ENCODE data around the gene PLCB2.

The PLCB2 gene

GRCh38 chr15:40340740-40341400, 33.1 kb upstream of the PLCB2 start, which contains the start of gene CCDC9B:
CCDC9B (minus strand) TSS chr15:40340939; CDS start chr15:40340819, 120 bp downstream.
- Histone ChIP-seq H3K4me3 (ENCODE audit: low read depth, low read length) (peak within 1 kb of the TSS; percentile 15), H3K27ac (ENCODE audit: extremely low read depth, low read depth, low read length) (peak within 1 kb of the TSS; percentile 84), H3K36me3 (ENCODE audit: control insufficient read depth in 2 of 2, insufficient read depth in 1 of 2, low read length in 2 of 2) (no peaks in the 10 kb centered on the region), H3K9me3 (ENCODE audit: control insufficient read depth, insufficient read depth, low read depth, low read length) (no peaks in the 10 kb centered on the region), H3K4me1 (ENCODE audit: control insufficient read depth, insufficient read depth, low read length) (peaks cover 10% of the 10 kb centered on the region)
- ChIA-PET POLR2A (interaction anchor here (0.9 to 1.5 kb wide), 3 partner anchors 9 to 26 kb away, joined by 3 to 5 read pairs (median 3); no protein-coding TSS in a partner anchor), CTCF (interaction anchor here (0.6 to 7.1 kb wide), 11 partner anchors 11 to 1650 kb away, joined by 3 to 82 read pairs (median 8); partner anchors contain the start of gene INAFM2)
- TF ChIP-seq ZNF391 (tag by site-specific recombination; IDR thresholded peaks at IDR 0.05; ENCODE audit: borderline replicate concordance, low read depth) = no peak
- peak; percentile 31; the same call in 1 of the 2 replicates for TF ChIP-seq INSM2 (tag by site-specific recombination; IDR thresholded peaks at IDR 0.05)
- no peak for TF ChIP-seq AEBP2 (tag by site-specific recombination; IDR thresholded peaks at IDR 0.05; ENCODE audit: borderline replicate concordance)
- TF ChIP-seq ZFP37 (tag by site-specific recombination; IDR thresholded peaks at IDR 0.05) = no peak
- no peak for TF ChIP-seq ZNF747 (tag by site-specific recombination; IDR thresholded peaks at IDR 0.05)
- peak; percentile 43; the same call in 1 of the 2 replicates for TF ChIP-seq IKZF3 (tag by site-specific recombination; IDR thresholded peaks at IDR 0.05)
- peak; percentile 85 for TF ChIP-seq ZNF600 (tag by site-specific recombination; IDR thresholded peaks at IDR 0.05)
- no peak for TF ChIP-seq ZNF549 (tag by site-specific recombination; IDR thresholded peaks at IDR 0.05)
- TF ChIP-seq PATZ1 (tag by site-specific recombination; IDR thresholded peaks at IDR 0.05) = peak; percentile 49; the same call in 1 of the 2 replicates
- TF ChIP-seq ZNF76 (tag by site-specific recombination; IDR thresholded peaks at IDR 0.05; ENCODE audit: borderline replicate concordance, low read depth) = no peak
- no peak for TF ChIP-seq ZNF16 (tag by site-specific recombination; IDR thresholded peaks at IDR 0.05; ENCODE audit: low read depth)
- peak; percentile 20; the same call in 1 of the 2 replicates for TF ChIP-seq WT1 (tag by site-specific recombination; IDR thresholded peaks at IDR 0.05)
- TF ChIP-seq ZNF843 (tag by site-specific recombination; IDR thresholded peaks at IDR 0.05) = no peak
- no peak for TF ChIP-seq ZNF529 (tag by site-specific recombination; IDR thresholded peaks at IDR 0.05; ENCODE audit: insufficient replicate concordance)
- TF ChIP-seq ZNF114 (tag by site-specific recombination; IDR thresholded peaks at IDR 0.05) = no peak
- TF ChIP-seq ZNF433 (tag by site-specific recombination; IDR thresholded peaks at IDR 0.05; ENCODE audit: low read depth) = no peak
- TF ChIP-seq ZNF645 (tag by site-specific recombination; IDR thresholded peaks at IDR 0.05) = no peak
- no peak for TF ChIP-seq ZNF112 (tag by site-specific recombination; IDR thresholded peaks at IDR 0.05)
- TF ChIP-seq ZBTB6 (tag by site-specific recombination; IDR thresholded peaks at IDR 0.05) = peak; percentile 98
- 0 out of 2 replicates have a peak, but pooled peaks have one; percentile 19 for TF ChIP-seq GLIS2 (tag by site-specific recombination; IDR thresholded peaks at IDR 0.05)
- TF ChIP-seq ZSCAN4 (tag by site-specific recombination; IDR thresholded peaks at IDR 0.05) = no peak
- TF ChIP-seq FEZF1 (tag by site-specific recombination; IDR thresholded peaks at IDR 0.05) = peak; percentile 58
- no peak for TF ChIP-seq ZNF658 (tag by site-specific recombination; IDR thresholded peaks at IDR 0.05)
